Measurements from ENCODE around the gene BHLHE23. TPM values are rescaled to one million over a fixed set of nuclear protein-coding genes. Genes with fewer than 3 reads are reported as not detected.

BHLHE23 gene
- total RNA-seq, 2 experiments from 2014 or later = not detected

DNA sequence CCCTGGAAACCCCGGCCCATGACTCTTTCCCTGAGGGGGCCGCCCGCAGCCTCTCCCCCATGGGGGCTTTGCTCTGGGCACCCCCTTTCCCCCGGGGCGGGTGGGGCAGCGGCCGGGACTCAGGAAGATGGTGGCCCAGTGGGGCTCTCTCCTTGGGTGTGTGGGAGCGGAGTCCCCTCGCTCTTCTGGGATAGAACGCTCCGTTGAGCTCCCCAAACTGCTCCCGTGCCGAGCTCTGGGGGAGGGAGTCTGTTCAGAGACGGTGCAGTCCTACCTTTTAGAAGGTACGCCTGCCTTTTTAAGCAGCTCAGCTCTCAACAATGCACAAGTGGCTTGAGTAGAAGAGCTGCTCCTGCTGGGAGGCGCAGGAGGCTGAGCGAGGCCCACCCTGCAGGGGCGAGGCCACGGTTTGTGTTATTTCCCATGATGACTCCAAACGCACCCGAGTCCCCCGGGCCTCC is 21.7 kb upstream of the BHLHE23 start:
- Mint-ChIP-seq H3K27me3 (ENCODE audit: low read depth) (peaks cover 21% of the 10 kb centered on the region), H3K36me3 (ENCODE audit: low read depth) (no peaks in the 10 kb centered on the region), H3K4me1 (ENCODE audit: low read depth) (peaks cover 24% of the 10 kb centered on the region), H3K27ac (no peak overlapping the region), H3K9me3 (ENCODE audit: insufficient read depth) (no peaks in the 10 kb centered on the region), H3K4me3 (no peak overlapping the region)
- ChIA-PET CTCF (interaction anchor here (0.8 kb wide), 1 partner anchor 195 kb away, joined by 4 read pairs; no protein-coding TSS in a partner anchor), POLR2A (no interaction called here)
- DNase-seq = no peak
- ATAC-seq = no peak

DNA sequence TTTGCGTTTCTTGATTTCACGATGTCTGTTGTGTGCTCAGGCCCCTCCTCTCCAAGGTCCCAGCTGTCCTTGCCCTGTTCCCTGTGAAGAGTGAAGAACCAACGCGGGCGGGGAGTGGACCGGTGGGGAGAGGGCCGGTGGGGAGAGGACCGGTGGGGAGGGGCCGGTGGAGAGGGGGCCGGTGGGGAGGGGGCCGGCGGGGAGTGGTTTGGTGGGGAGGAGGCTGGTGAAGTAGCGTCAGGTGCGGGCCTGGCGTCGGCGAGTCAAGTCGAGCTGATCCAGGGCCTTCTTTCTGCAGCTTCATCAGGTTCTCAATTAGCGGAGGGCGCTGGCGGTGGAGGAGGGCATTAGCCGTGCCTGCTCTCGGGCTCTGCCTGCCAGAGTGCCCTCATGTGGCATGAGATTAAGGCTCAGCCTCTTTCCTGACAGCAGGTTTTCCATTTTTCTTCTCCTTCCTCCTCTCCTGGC is 21.2 kb upstream of the BHLHE23 start:
- Mint-ChIP-seq H3K4me1 (ENCODE audit: low read depth) (peaks cover 21% of the 10 kb centered on the region), H3K27me3 (ENCODE audit: low read depth) (peaks cover 19% of the 10 kb centered on the region), H3K9me3 (ENCODE audit: insufficient read depth) (no peaks in the 10 kb centered on the region), H3K27ac (no peak overlapping the region), H3K36me3 (ENCODE audit: low read depth) (no peaks in the 10 kb centered on the region), H3K4me3 (no peak overlapping the region)
- ATAC-seq = no peak
- DNase-seq = no peak
- ChIA-PET POLR2A (no interaction called here), CTCF (no interaction called here)

DNA sequence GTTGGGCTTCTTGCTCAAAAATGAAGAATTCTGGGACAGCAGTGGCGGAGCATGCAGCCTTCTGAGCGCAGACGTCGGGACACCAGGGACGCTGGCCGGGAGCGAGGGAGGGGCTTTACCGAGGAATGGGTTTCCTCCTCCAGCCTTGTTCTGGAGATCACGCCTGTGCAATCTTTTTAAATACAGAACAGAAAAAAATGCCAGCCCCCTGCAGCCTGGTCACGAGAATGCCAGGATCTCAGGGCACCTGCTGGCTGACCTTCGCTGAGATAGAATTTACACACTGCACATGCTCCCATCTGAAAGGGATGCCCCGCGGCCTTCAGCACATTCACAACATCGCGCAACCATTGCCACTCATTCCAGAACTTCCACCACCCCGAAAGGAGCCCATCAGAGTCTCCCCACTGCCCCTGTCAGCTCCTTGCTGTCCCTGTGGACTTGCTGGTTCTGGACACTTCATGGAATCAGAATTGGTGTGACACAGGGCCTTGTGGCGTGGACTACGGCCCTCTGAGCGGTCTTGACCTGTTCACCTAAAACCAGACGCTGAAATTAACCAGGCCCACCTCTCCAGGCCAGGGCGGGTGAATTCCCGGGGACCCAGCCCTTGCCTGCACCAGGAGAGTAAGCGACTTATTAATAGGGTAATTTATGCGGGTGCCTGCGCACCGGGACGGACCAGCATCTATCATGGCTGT is 20.6 kb upstream of the BHLHE23 start:
- peaks cover 17% of the 10 kb centered on the region for H3K4me1 Mint-ChIP-seq (ENCODE audit: low read depth)
- POLR2A ChIA-PET = no interaction called here
- CTCF ChIA-PET = no interaction called here
- ATAC-seq (no peak), DNase-seq (no peak)
- H3K4me3 Mint-ChIP-seq = no peak overlapping the region
- H3K36me3 Mint-ChIP-seq (ENCODE audit: low read depth) = no peaks in the 10 kb centered on the region
- H3K27me3 Mint-ChIP-seq (ENCODE audit: low read depth) = peaks cover 13% of the 10 kb centered on the region
- no peaks in the 10 kb centered on the region for H3K9me3 Mint-ChIP-seq (ENCODE audit: insufficient read depth)
- no peak overlapping the region for H3K27ac Mint-ChIP-seq

DNA sequence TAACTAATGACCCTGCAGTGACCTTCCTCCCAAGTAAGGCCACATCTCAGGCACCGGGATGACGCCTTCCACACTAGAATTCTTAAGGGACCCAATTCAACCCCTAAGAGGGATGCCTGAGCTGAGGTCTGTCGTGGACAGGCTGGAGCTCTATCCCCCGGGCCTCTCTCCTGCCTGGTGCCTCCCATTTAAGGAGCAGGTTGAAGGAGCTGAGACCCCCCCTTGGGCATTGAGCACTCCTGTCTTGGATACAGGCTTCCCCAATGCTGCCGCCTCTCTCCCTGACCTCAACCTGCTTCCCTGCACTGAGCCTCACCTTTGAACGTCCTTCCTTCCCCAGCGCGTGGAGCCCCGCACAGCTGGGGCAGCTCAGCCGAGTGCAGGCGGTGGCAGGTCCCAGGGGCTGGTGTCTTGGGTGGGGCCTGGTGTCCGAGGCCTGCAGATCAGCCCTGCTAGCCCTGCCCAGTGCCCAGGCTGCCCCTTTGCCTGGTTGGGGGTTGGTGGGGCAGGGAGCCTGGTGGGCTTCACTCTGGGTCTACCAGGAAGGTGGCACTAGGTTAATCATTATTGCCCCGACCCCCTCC is 19.9 kb upstream of the BHLHE23 start:
- Mint-ChIP-seq H3K27ac (no peak overlapping the region), H3K4me1 (ENCODE audit: low read depth) (peaks cover 15% of the 10 kb centered on the region), H3K27me3 (ENCODE audit: low read depth) (peaks cover 10% of the 10 kb centered on the region), H3K9me3 (ENCODE audit: insufficient read depth) (no peaks in the 10 kb centered on the region), H3K36me3 (ENCODE audit: low read depth) (no peaks in the 10 kb centered on the region), H3K4me3 (no peak overlapping the region)
- DNase-seq = no peak
- POLR2A ChIA-PET = no interaction called here
- ATAC-seq = no peak
- CTCF ChIA-PET = interaction anchor here (0.7 kb wide), 1 partner anchor 18 kb away, joined by 3 read pairs; no protein-coding TSS in a partner anchor

DNA sequence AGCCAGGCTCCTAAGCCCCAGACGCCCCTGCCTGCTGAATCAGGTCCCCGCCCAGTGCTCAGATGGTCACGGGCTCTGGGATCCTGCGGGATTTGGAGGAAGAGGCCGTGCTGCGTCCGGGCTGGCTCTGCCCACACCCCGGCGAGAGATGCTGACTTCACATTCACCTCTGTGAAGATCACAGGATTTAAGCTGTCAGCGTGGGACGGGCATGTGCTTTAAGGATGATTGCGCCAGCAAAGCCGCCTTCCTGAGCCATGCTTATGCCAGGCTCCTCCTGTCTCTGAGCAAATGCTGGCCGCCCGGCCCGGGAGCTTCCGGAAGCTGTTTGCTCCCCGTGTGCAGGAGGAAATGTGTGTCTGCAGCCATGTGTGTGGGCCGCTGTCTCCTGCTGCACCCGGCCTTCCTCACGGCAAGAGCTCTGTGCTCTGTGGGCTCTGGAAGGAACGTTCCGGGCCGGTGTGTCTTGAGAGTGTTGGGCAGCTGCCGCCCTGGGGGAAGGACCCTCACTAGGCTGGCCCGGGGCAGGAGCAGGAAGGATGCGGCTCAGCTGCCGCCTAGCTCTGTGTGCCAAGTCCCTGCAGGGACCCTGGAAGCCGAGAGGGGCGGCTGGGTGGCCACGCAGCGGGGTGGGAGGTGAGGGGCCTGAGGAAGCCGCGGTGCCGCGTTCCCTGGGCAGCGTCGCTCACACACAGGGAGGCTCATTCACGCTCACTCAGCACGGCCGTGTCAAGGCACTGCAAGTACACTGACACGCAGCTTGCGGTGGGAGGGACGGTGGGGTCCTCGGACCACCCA is 19.0 kb upstream of the BHLHE23 start:
- ATAC-seq (peak; percentile 46), DNase-seq (peak; percentile 42)
- Mint-ChIP-seq H3K4me3 (peak overlapping the region; percentile 8), H3K27me3 (ENCODE audit: low read depth) (peaks cover 10% of the 10 kb centered on the region), H3K27ac (peak overlapping the region; percentile 55), H3K9me3 (ENCODE audit: insufficient read depth) (no peaks in the 10 kb centered on the region), H3K4me1 (ENCODE audit: low read depth) (peaks cover 15% of the 10 kb centered on the region), H3K36me3 (ENCODE audit: low read depth) (no peaks in the 10 kb centered on the region)
- ChIA-PET POLR2A (interaction anchor here (0.6 to 0.7 kb wide), 2 partner anchors 20 to 170 kb away, joined by 3 read pairs; no protein-coding TSS in a partner anchor), CTCF (interaction anchor here (0.7 kb wide), 1 partner anchor 17 kb away, joined by 3 read pairs; no protein-coding TSS in a partner anchor)

DNA sequence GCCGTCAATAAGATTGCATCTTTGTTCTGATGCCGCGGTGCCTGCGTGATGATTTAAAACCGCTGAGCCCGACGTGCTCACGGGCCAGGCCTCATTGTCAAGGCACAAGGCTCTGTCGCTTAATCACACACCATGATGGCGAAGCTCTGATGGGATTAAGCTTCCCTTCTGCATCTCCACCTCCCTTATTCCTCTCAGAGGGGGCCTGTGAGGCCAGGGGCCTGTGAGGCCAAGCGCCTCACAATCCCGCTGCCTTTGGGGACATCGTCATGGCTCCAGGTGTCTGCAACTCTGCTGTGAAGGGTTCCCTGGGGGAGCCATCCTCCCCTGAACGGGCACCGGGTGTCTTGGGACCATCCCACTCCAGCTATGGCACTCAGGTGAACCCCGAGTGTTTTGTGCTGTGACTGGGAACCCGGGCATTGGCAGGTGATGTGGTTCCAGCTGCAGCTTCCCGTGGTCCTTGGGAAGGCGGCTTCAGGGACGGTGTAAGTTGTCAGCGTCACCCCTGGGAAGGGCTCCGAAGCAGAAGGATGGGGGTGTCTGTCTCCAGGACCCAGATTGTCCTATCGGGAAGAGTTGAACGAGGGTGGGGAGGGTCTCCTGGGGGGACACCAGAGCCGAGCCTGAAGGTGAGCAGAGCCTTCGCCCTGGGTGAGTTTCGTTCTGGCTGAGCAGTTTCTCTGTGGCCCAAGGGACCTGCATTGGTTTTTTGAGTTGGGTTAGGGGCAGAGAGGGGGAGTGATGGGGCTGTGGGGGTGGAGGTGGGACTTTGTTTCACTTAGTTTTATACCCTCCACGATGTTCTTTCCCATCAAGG is 18.0 kb upstream of the BHLHE23 start:
- CTCF ChIA-PET = interaction anchor here (1.0 kb wide), 1 partner anchor 17 kb away, joined by 3 read pairs; no protein-coding TSS in a partner anchor
- Mint-ChIP-seq H3K36me3 (ENCODE audit: low read depth) (no peaks in the 10 kb centered on the region), H3K27ac (no peak overlapping the region), H3K4me1 (ENCODE audit: low read depth) (peaks cover 15% of the 10 kb centered on the region), H3K9me3 (ENCODE audit: insufficient read depth) (no peaks in the 10 kb centered on the region), H3K27me3 (ENCODE audit: low read depth) (peaks cover 10% of the 10 kb centered on the region), H3K4me3 (no peak overlapping the region)
- POLR2A ChIA-PET = interaction anchor here (0.6 to 1.0 kb wide), 2 partner anchors 23 to 171 kb away, joined by 3 read pairs; no protein-coding TSS in a partner anchor
- DNase-seq (no peak), ATAC-seq (no peak)

GRCh38 chr20:63023936-63024571 is 17.3 kb upstream of the BHLHE23 start:
- H3K27me3 Mint-ChIP-seq (ENCODE audit: low read depth) = peaks cover 12% of the 10 kb centered on the region
- H3K4me1 Mint-ChIP-seq (ENCODE audit: low read depth) = peaks cover 11% of the 10 kb centered on the region
- no peaks in the 10 kb centered on the region for H3K9me3 Mint-ChIP-seq (ENCODE audit: insufficient read depth)
- ChIA-PET POLR2A (interaction anchor here (1.0 kb wide), 1 partner anchor 23 kb away, joined by 3 read pairs; no protein-coding TSS in a partner anchor), CTCF (interaction anchor here (1.0 kb wide), 1 partner anchor 16 kb away, joined by 3 read pairs; no protein-coding TSS in a partner anchor)
- DNase-seq = no peak
- no peaks in the 10 kb centered on the region for H3K36me3 Mint-ChIP-seq (ENCODE audit: low read depth)
- H3K4me3 Mint-ChIP-seq = no peak overlapping the region
- no peak for ATAC-seq
- no peak overlapping the region for H3K27ac Mint-ChIP-seq

- Mint-ChIP-seq H3K27ac (no peak overlapping the region), H3K9me3 (ENCODE audit: insufficient read depth) (no peaks in the 10 kb centered on the region), H3K4me1 (ENCODE audit: low read depth) (peaks cover 11% of the 10 kb centered on the region), H3K4me3 (no peak overlapping the region), H3K27me3 (ENCODE audit: low read depth) (peaks cover 12% of the 10 kb centered on the region), H3K36me3 (ENCODE audit: low read depth) (no peaks in the 10 kb centered on the region)
- ATAC-seq = no peak
- POLR2A ChIA-PET = no interaction called here
- CTCF ChIA-PET = interaction anchor here (1.0 kb wide), 1 partner anchor 15 kb away, joined by 3 read pairs; no protein-coding TSS in a partner anchor
- DNase-seq = no peak
Observed at GRCh38 chr20:63023071-63023935, 16.5 kb upstream of the BHLHE23 start.

GRCh38 chr20:63022501-63022900 is 15.7 kb upstream of the BHLHE23 start:
- ChIA-PET POLR2A (no interaction called here), CTCF (no interaction called here)
- peaks cover 9% of the 10 kb centered on the region for H3K4me1 Mint-ChIP-seq (ENCODE audit: low read depth)
- H3K27ac Mint-ChIP-seq = no peak overlapping the region
- no peaks in the 10 kb centered on the region for H3K9me3 Mint-ChIP-seq (ENCODE audit: insufficient read depth)
- no peak for DNase-seq
- ATAC-seq = no peak
- H3K27me3 Mint-ChIP-seq (ENCODE audit: low read depth) = peaks cover 5% of the 10 kb centered on the region
- no peaks in the 10 kb centered on the region for H3K36me3 Mint-ChIP-seq (ENCODE audit: low read depth)
- H3K4me3 Mint-ChIP-seq = no peak overlapping the region
